ENCODE measurements around the gene MME. TPM values are rescaled to one million over a fixed set of nuclear protein-coding genes. Genes with fewer than 3 reads are reported as not detected.

The MME gene
- total RNA-seq, 1 experiment from 2014 or later = 0.52 TPM

GRCh38 chr3:155188031-155188430 is 107.9 kb downstream of the MME start:
- no TSS peak for BruUV-seq (replicated peaks)
- no peaks in the 10 kb centered on the region for H3K36me3 Mint-ChIP-seq (ENCODE audit: insufficient read depth, unreplicated experiment)
- Histone ChIP-seq H3K4me1 (no peaks in the 10 kb centered on the region), H3K4me3 (ENCODE audit: low read depth, low read length) (no peak overlapping the region), H3K27me3 (replicated peaks; ENCODE audit: control insufficient read depth, insufficient read depth, low read length) (no peaks in the 10 kb centered on the region), H3K9me3 (no peaks in the 10 kb centered on the region), H3K36me3 (ENCODE audit: control insufficient read depth, insufficient read depth, low read length) (no peaks in the 10 kb centered on the region)
- CTCF ChIA-PET = no interaction called here
- H3K9me3 Mint-ChIP-seq (ENCODE audit: unreplicated experiment) = no peaks in the 10 kb centered on the region
- no peak overlapping the region for H3K4me3 Mint-ChIP-seq (ENCODE audit: unreplicated experiment)
- TF ChIP-seq CTCF (IDR thresholded peaks at IDR 0.05; ENCODE audit: insufficient read depth in 1 of 2, low read depth in 1 of 2, low read length in 1 of 2, severe bottlenecking in 1 of 2, unreplicated experiment in 1 of 2) = no peak
- H3K27ac Mint-ChIP-seq (ENCODE audit: unreplicated experiment) = no peak overlapping the region
- no peaks in the 10 kb centered on the region for H3K4me1 Mint-ChIP-seq (ENCODE audit: low read depth, unreplicated experiment)
- intact Hi-C loops (cut with micrococcal nuclease; ENCODE audit: unreplicated experiment) = loop anchor here (10.0 kb wide), 1 partner anchor 137 kb away; no protein-coding TSS in a partner anchor
- H3K27me3 Mint-ChIP-seq (ENCODE audit: insufficient read depth, unreplicated experiment) = no peaks in the 10 kb centered on the region
- DNase-seq = no peak
- POLR2A ChIA-PET = no interaction called here

GRCh38 chr3:155189478-155189877 is 109.4 kb downstream of the MME start:
- no peak for TF ChIP-seq CTCF (IDR thresholded peaks at IDR 0.05; ENCODE audit: insufficient read depth in 1 of 2, low read depth in 1 of 2, low read length in 1 of 2, severe bottlenecking in 1 of 2, unreplicated experiment in 1 of 2)
- Mint-ChIP-seq H3K36me3 (ENCODE audit: insufficient read depth, unreplicated experiment) (no peaks in the 10 kb centered on the region), H3K27ac (ENCODE audit: unreplicated experiment) (no peak overlapping the region), H3K4me3 (ENCODE audit: unreplicated experiment) (no peak overlapping the region), H3K4me1 (ENCODE audit: low read depth, unreplicated experiment) (no peaks in the 10 kb centered on the region), H3K27me3 (ENCODE audit: insufficient read depth, unreplicated experiment) (no peaks in the 10 kb centered on the region), H3K9me3 (ENCODE audit: unreplicated experiment) (no peaks in the 10 kb centered on the region)
- Histone ChIP-seq H3K9me3 (no peaks in the 10 kb centered on the region), H3K36me3 (ENCODE audit: control insufficient read depth, insufficient read depth, low read length) (no peaks in the 10 kb centered on the region), H3K27me3 (replicated peaks; ENCODE audit: control insufficient read depth, insufficient read depth, low read length) (no peaks in the 10 kb centered on the region), H3K4me1 (no peaks in the 10 kb centered on the region), H3K4me3 (ENCODE audit: low read depth, low read length) (no peak overlapping the region)
- ChIA-PET POLR2A (no interaction called here), CTCF (interaction anchor here (1.2 kb wide), 1 partner anchor 17 kb away, joined by 3 read pairs; no protein-coding TSS in a partner anchor)
- no TSS peak for BruUV-seq (replicated peaks)
- no peak for DNase-seq
- intact Hi-C loops (cut with micrococcal nuclease; ENCODE audit: unreplicated experiment) = loop anchor here (10.0 kb wide), 1 partner anchor 135 kb away; no protein-coding TSS in a partner anchor

GRCh38 chr3:155190691-155191090 is 110.6 kb downstream of the MME start:
- Histone ChIP-seq H3K4me1 (no peaks in the 10 kb centered on the region), H3K27me3 (replicated peaks; ENCODE audit: control insufficient read depth, insufficient read depth, low read length) (no peaks in the 10 kb centered on the region), H3K4me3 (ENCODE audit: low read depth, low read length) (no peak overlapping the region), H3K36me3 (ENCODE audit: control insufficient read depth, insufficient read depth, low read length) (no peaks in the 10 kb centered on the region), H3K9me3 (no peaks in the 10 kb centered on the region)
- intact Hi-C loops (cut with micrococcal nuclease; ENCODE audit: unreplicated experiment) = no loop called here
- no peaks in the 10 kb centered on the region for H3K9me3 Mint-ChIP-seq (ENCODE audit: unreplicated experiment)
- no TSS peak for BruUV-seq (replicated peaks)
- no peaks in the 10 kb centered on the region for H3K27me3 Mint-ChIP-seq (ENCODE audit: insufficient read depth, unreplicated experiment)
- no peak overlapping the region for H3K4me3 Mint-ChIP-seq (ENCODE audit: unreplicated experiment)
- ChIA-PET CTCF (no interaction called here), POLR2A (no interaction called here)
- no peak overlapping the region for H3K27ac Mint-ChIP-seq (ENCODE audit: unreplicated experiment)
- no peak for DNase-seq
- no peak for TF ChIP-seq CTCF (IDR thresholded peaks at IDR 0.05; ENCODE audit: insufficient read depth in 1 of 2, low read depth in 1 of 2, low read length in 1 of 2, severe bottlenecking in 1 of 2, unreplicated experiment in 1 of 2)
- H3K4me1 Mint-ChIP-seq (ENCODE audit: low read depth, unreplicated experiment) = no peaks in the 10 kb centered on the region
- H3K36me3 Mint-ChIP-seq (ENCODE audit: insufficient read depth, unreplicated experiment) = no peaks in the 10 kb centered on the region

Data from Caco-2 (cell line).